ACC112 (cell line): Measurements from ENCODE around the gene A4GNT.
"Not testable (repeated sequence)": the region's sequence is repeated elsewhere in the genome, so short reads cannot be mapped to it uniquely, and the experiment has no call there.

Source experiments
- H2AFZ ChIP-seq: fragments of 200-600 bp; sonication (generic); one replicate; pipeline ENCODE4 v1.6.0; 2017; ENCODE audit warnings: antibody characterized with exemption, low read length; ENCODE audit not compliant: unreplicated experiment
- H3K27ac ChIP-seq: fragments of 200-600 bp; sonication (generic); 2 replicates; pipeline ENCODE4 v1.5.1; 2014; ENCODE audit warnings: low read depth, mild to moderate bottlenecking, antibody characterized with exemption, low read length, moderate library complexity
- H3K27me3 ChIP-seq: fragments of 200-600 bp; sonication (generic); 2 replicates; pipeline ENCODE4 v1.6.1; 2014; ENCODE audit warnings: mild to moderate bottlenecking, antibody characterized with exemption, low read length, moderate library complexity, mixed read lengths; ENCODE audit not compliant: insufficient read depth
- H3K36me3 ChIP-seq: fragments of 200-600 bp; sonication (generic); 2 replicates; pipeline ENCODE4 v1.6.1; 2016; ENCODE audit warnings: mild to moderate bottlenecking, antibody characterized with exemption, low read length, moderate library complexity, mixed read lengths; ENCODE audit not compliant: insufficient read depth
- H3K4me1 ChIP-seq: fragments of 200-600 bp; sonication (generic); one replicate; pipeline ENCODE4 v1.6.1; 2016; ENCODE audit warnings: low read length, mixed read lengths; ENCODE audit not compliant: insufficient read depth, unreplicated experiment, control insufficient read depth
- H3K4me3 ChIP-seq: fragments of 200-600 bp; sonication (generic); 2 replicates; pipeline ENCODE4 v1.5.1; 2014; ENCODE audit warnings: mild to moderate bottlenecking, low read depth, low read length
- H3K79me2 ChIP-seq: fragments of 200-600 bp; sonication (generic); one replicate; pipeline ENCODE4 v1.6.0; 2016; ENCODE audit warnings: low read length; ENCODE audit not compliant: control insufficient read depth, unreplicated experiment, insufficient read depth

The A4GNT gene

DNA sequence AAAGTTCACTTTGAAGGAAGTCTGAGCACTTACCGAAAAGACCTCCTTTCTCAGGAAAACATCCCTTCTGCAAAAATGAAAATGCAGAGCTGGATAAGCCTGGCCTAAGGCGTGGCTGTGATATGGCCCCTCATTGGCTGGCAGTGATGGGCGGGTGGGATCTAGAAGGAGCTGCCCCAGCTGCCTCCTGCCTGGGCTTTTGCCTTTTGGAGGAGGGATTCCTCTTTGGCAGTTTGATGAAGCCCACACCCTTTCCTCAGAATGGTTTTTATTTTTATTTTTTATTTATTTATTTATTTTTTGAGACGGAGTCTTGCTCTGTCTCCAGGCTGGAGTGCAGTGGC lies 12.8 kb downstream of the A4GNT start:
- no peaks in the 10 kb centered on the region for H3K27me3 ChIP-seq
- H3K27ac ChIP-seq = no peak overlapping the region
- peaks cover 4% of the 10 kb centered on the region for H3K4me1 ChIP-seq
- peaks cover 5% of the 10 kb centered on the region for H3K79me2 ChIP-seq
- peak overlapping the region; percentile 45 for H2AFZ ChIP-seq
- H3K36me3 ChIP-seq = no peaks in the 10 kb centered on the region
- no peak overlapping the region for H3K4me3 ChIP-seq

DNA sequence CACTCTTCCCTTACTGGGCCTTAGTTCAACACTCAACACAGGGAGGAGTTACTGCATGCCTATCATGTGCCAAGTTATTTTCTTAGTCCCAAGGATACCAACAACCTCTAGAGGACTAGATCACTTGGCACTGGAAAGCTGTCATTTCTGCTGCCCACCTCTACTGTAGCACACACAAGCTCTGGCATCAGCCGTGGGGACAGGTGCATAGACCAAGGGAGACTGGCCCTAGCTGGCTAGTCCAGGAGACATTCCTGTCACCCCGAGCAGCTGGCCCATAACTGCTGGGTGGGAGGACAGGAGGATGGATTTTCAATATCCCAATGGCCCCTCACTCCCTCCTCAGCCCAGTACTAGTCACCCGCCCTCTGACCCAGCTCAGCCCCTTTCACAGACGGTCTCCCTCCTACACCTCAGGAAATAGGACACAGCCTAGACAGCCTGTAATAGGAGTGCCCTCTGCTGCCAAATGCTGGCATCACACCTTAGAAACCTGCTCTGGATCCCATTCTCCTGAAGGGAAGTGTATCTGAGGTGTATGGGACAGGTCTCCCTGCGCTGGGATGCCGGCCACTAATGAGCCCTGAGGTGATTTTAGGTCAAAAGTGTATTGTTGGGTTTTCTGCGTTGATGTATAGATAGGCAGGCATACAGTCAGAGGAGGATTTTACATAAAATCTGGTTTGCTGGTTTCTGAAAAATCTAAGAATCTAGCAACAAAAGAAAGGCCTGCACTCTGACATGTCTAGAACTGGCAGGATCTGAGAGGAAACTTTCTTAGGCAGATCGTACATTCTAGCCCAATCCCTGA lies 13.4 kb downstream of the A4GNT start:
- H3K27me3 ChIP-seq = no peaks in the 10 kb centered on the region
- H3K27ac ChIP-seq = no peak overlapping the region
- H3K4me1 ChIP-seq = peaks cover 9% of the 10 kb centered on the region
- H3K79me2 ChIP-seq = peaks cover 11% of the 10 kb centered on the region
- no peak overlapping the region for H3K4me3 ChIP-seq
- no peaks in the 10 kb centered on the region for H3K36me3 ChIP-seq
- peak overlapping the region; percentile 45 for H2AFZ ChIP-seq

DNA sequence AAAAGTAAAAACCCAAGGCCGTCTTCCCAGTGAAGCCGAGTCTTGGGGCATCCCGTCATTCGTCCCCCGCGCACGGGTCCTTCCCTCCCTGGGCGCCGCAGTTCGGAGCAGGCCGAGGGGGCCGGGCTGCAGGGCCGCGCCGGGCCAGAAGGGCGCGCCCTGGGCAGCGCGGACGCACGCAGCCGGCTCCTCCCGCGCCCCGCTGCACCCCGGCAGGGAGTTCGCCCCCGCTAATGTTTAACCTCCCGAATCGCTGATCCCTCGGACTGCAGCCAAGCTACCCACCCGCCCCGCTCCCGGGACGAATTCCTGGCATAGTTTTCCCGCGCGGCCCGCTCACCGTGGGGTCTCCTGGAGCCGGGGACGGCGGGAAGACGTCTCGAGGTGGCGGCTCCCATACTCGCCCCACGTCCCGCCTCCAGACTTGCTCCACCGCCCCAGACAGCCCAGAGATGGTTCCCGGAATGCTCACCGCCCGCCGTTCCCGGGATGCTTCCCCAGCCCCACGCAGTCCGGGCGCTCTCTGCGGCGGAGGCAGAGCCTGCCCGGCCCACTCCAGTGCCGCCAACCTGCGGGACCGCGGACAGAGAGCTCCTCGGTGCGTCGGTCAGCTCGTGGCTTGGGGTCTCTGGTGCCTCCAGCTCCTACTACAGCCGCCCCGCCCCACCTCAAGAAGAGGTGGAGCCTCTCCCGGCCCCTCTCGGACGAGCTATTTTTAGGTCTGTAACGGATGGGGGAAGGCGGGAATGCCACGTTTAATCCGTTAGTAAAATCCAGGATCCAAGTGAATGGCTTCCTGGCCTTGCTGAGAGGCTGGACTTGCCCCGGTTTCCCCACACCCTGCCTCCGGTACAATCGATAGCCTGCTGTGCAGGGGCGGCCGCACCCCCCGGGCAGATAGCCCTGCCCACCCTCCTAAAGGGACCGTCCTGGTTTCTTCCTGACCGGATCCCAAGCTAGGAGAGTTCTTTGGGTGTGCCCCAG lies 16.9 kb downstream of the A4GNT start, which contains the start of gene DZIP1L:
TSS of gene DZIP1L (minus strand) at position 621 of the 984 bp plus-strand sequence. CDS start 11,637 bp downstream, outside the sequence.
- peak within 1 kb of the TSS; percentile 62 for H3K27ac ChIP-seq
- peaks cover 40% of the 10 kb centered on the region for H3K79me2 ChIP-seq
- peak within 1 kb of the TSS; percentile 86 for H3K4me3 ChIP-seq
- peaks cover 8% of the 10 kb centered on the region; the same call in 1 of the 2 replicates for H3K36me3 ChIP-seq
- H2AFZ ChIP-seq = peak within 1 kb of the TSS; percentile 64
- peaks cover 20% of the 10 kb centered on the region for H3K4me1 ChIP-seq
- H3K27me3 ChIP-seq = no peaks in the 10 kb centered on the region

DNA sequence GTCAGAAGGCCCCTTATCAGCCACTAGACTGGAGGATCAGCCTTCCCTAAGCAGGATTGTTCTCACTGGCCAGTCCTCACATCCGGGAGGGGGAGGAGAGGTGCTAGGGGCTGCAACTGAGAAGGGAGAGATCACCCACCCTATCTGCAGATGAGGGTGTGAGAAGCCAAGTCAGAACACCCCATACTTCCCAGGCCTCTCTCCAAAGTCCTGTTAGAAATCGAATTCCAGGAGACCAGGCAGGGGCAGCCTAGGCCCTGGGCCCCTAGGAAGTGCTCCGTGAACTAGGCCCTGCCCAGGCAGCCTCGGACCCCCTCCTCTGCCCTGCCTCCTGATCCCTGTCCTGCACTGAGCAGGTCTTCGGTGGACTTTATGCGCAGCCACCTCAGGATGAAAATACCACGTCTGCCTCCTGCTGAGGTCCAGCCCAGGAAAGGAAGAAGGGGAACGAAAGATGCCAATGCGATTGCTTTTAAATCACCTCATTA lies 17.7 kb downstream of the A4GNT start:
- Histone ChIP-seq H3K4me1 (peaks cover 20% of the 10 kb centered on the region), H3K27me3 (no peaks in the 10 kb centered on the region), H2AFZ (peak overlapping the region; percentile 64), H3K27ac (peak overlapping the region; percentile 62), H3K79me2 (peaks cover 40% of the 10 kb centered on the region), H3K4me3 (peak overlapping the region; percentile 86), H3K36me3 (peaks cover 8% of the 10 kb centered on the region; the same call in 1 of the 2 replicates)

DNA sequence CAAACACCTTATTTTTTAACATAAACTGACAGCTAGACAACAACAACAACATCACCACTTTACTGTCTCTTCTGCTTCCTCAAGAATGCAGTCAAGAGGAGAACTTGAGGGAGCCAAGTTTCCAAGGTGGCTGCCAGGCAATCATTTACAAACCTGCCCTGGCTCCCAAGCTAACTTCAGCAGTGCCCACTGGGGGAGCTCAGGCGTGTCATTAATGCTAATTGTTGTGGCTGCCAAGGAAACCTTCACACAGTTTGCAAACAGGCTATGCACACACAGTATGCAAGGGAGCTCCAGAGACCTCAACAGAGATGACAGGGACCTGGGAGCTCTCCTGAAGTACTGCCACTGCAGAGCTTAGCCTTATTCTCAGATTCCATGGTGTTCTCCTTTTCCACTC lies 18.9 kb downstream of the A4GNT start:
- Histone ChIP-seq H3K4me1 (peaks cover 17% of the 10 kb centered on the region), H3K36me3 (peaks cover 8% of the 10 kb centered on the region; the same call in 1 of the 2 replicates), H3K79me2 (peaks cover 51% of the 10 kb centered on the region), H3K27ac (peak overlapping the region; percentile 31), H2AFZ (no peak overlapping the region), H3K27me3 (no peaks in the 10 kb centered on the region), H3K4me3 (peak overlapping the region; percentile 86)

DNA sequence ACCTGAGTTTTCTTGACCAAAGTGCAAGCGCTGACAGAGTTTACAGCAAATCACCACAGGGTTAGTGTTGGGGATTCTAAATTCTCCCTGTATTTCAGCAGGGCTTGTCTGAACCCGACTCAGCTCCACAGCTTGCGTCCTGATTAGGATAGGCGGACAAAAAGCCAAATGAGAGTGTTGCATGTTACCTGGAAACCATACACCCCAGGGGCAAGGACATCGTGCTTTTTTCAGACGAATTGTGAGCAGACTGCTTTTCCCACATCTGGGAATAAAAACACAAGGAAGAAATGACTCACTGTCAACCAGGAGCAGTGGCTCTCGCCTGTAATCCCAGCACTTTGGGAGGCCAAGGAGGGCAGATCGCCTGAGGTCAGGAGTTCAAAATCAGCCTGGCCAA lies 19.8 kb downstream of the A4GNT start:
- H3K27ac ChIP-seq = no peak overlapping the region
- peaks cover 53% of the 10 kb centered on the region for H3K79me2 ChIP-seq
- no peak overlapping the region for H2AFZ ChIP-seq
- H3K4me1 ChIP-seq = peaks cover 17% of the 10 kb centered on the region
- peaks cover 8% of the 10 kb centered on the region; the same call in 1 of the 2 replicates for H3K36me3 ChIP-seq
- H3K27me3 ChIP-seq = no peaks in the 10 kb centered on the region
- H3K4me3 ChIP-seq = no peak overlapping the region

DNA sequence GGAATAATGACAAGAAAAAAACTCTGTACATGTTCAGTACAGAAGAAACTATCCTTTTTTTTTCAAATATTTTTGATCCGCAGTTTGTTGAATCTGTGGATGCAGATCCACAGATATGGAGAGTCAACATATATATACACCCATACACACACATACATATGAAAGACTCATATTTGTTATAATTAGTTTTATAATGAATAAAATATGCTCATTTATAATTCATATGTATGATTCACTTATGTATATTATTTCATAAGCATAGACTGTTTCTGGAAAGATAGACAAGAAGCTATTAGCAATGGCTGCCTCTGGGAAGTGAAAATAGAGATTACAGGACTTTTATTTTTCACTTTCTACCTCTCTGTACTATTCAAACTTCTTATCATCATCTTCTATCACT lies 26.6 kb downstream of the A4GNT start:
- H3K79me2 ChIP-seq = peaks cover 22% of the 10 kb centered on the region
- no peaks in the 10 kb centered on the region; the same call in 1 of the 2 replicates for H3K36me3 ChIP-seq
- H3K27ac ChIP-seq = no peak overlapping the region
- H3K4me3 ChIP-seq = no peak overlapping the region
- no peaks in the 10 kb centered on the region for H3K4me1 ChIP-seq
- no peaks in the 10 kb centered on the region for H3K27me3 ChIP-seq
- no peak overlapping the region for H2AFZ ChIP-seq

DNA sequence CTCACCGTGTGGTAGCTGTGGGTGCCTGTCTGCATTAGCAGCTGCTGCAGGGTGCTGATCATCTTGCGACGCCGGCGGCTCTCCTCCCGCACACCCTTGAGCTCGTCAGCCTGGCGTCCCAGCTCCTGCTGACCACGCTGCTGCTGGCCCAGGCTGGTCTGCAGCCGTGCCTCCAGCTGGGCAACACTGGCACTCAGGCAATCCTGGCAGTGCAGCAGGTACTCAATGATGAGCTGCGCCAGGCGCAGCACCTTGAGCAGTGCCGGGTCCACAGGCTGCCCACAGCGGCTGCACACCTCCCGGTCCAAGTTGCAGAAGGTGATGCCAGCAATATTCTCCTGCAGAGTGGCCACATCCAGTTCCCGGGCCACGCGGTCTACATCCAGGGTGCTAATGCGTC lies 28.7 kb downstream of the A4GNT start:
- Histone ChIP-seq H3K27ac (no peak overlapping the region), H3K79me2 (peaks cover 10% of the 10 kb centered on the region), H3K4me3 (no peak overlapping the region), H3K36me3 (no peaks in the 10 kb centered on the region; the same call in 1 of the 2 replicates), H2AFZ (no peak overlapping the region), H3K27me3 (no peaks in the 10 kb centered on the region), H3K4me1 (peaks cover 6% of the 10 kb centered on the region)

DNA sequence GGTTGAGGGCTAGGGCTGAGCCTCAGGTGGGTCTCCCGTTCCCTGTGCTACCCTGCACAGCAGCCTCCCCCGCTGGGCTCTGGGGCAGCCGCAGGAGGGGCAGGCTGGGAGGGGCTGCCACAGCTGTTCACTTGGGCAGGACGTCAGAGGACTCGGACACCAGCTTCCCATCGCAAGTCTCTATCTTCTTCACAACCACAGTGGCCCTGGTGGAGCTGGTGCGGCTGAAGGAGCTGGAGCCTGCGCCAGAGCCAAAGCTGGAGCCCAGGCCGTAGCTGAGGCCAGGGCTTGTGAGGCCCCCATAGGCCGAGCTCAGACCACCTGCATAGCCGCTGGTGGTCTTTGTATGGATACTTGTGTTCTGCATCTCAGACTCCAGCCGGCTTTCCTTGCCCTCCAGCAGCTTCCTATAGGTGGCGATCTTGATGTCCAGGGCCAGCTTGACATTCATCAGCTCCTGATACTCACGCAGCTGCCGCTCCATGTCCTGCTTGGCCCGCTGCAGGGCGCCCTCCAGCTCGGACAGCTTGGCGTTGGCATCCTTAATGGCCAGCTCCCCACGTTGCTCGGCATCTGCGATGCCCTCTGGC lies 30.7 kb downstream of the A4GNT start:
- not testable (repeated sequence) for H3K27me3 ChIP-seq, H3K4me3 ChIP-seq, H3K27ac ChIP-seq, H3K79me2 ChIP-seq, H3K36me3 ChIP-seq, H2AFZ ChIP-seq, H3K4me1 ChIP-seq

DNA sequence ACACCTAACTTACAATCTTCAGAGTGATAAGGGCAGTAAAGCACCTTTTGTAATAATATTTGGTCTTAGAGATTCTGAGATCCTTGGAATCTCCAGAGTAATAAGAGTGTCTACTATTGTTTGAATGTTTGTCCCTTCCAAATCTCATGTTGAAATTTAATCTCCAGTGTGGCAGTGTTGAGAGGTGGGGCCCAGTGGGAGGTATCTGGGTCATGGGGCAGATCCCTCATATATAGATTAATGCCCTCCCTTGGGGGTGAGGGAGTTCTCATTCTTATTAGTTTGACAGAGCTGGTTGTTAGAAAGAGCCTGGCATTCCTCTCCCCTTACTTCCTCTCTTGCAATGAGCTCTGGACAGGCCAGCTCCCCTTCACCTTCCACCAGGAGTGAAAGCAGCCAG lies 32.8 kb downstream of the A4GNT start:
- H3K79me2 ChIP-seq = no peaks in the 10 kb centered on the region

More for the DNA sequence above, 32.8 kb downstream of the A4GNT start:
- Histone ChIP-seq H3K27me3 (no peaks in the 10 kb centered on the region), H3K36me3 (peaks cover 6% of the 10 kb centered on the region; the same call in 1 of the 2 replicates), H3K4me3 (no peak overlapping the region), H3K4me1 (peaks cover 6% of the 10 kb centered on the region), H2AFZ (no peak overlapping the region), H3K27ac (no peak overlapping the region)
